Right renal pelvis (tissue), 4 donors: ENCODE measurements around the gene ABCA3. TPM values are rescaled to one million over a fixed set of nuclear protein-coding genes. Genes with fewer than 3 reads are reported as not detected.

Experiments used
- polyA plus RNA-seq, 4 donors: library from polyadenylated mRNA; unstranded; fragments of 120-200 nt; gene quantifications; one replicate each; pipeline ENCODE4 v1.2.1, GENCODE V29; 2013; ENCODE audit not compliant: insufficient read length in 4 of 4

ABCA3 gene
- polyA plus RNA-seq, 4 donors, result 5.2 to 6.7 (median 5.7) TPM

Other genes with a start within 250 kb of the ABCA3 start
- 100 to 1,000 TPM in 1 of 4 donors, 10 to 100 TPM in 3; 55.0 to 101 (median 69.2) TPM for gene PKD1, start 204.8 kb downstream of the ABCA3 start, polyA plus RNA-seq
- gene RAB26, start 192.1 kb downstream of the ABCA3 start, polyA plus RNA-seq, result 1 to 10 TPM; 2.0 to 3.5 (median 2.4) TPM
- 10 to 100 TPM; 53.7 to 63.4 (median 57.5) TPM for gene TRAF7, start 184.9 kb downstream of the ABCA3 start, polyA plus RNA-seq
- 1 to 10 TPM; 1.2 to 3.1 (median 1.4) TPM for gene CASKIN1, start 144.1 kb downstream of the ABCA3 start, polyA plus RNA-seq
- gene MLST8, start 135.3 kb downstream of the ABCA3 start, polyA plus RNA-seq, result 10 to 100 TPM; 43.9 to 49.5 (median 46.3) TPM
- 1 to 10 TPM; 4.1 to 9.2 (median 5.4) TPM for gene BRICD5, start 129.9 kb downstream of the ABCA3 start, polyA plus RNA-seq
- 10 to 100 TPM; 12.7 to 15.5 (median 14.1) TPM for gene PGP, start 125.9 kb downstream of the ABCA3 start, polyA plus RNA-seq
- 10 to 100 TPM; 15.9 to 25.4 (median 16.8) TPM for gene E4F1, start 117.1 kb downstream of the ABCA3 start, polyA plus RNA-seq
- 1 to 10 TPM in 2 of 4 donors, under 1 TPM in 2; 0.86 to 1.8 (median 0.95) TPM for gene DNASE1L2, start 104.3 kb downstream of the ABCA3 start, polyA plus RNA-seq
- gene ECI1, start 89.1 kb downstream of the ABCA3 start, polyA plus RNA-seq, result 100 to 1,000 TPM in 1 of 4 donors, 10 to 100 TPM in 3; 57.6 to 101 (median 69.3) TPM
- gene RNPS1, start 72.6 kb downstream of the ABCA3 start, polyA plus RNA-seq, result 100 to 1,000 TPM; 184 to 221 (median 195) TPM
- gene CCNF, start 88.7 kb upstream of the ABCA3 start, polyA plus RNA-seq, result 10 to 100 TPM in 2 of 4 donors, 1 to 10 TPM in 2; 9.5 to 11.3 (median 10.1) TPM
- gene TEDC2, start 119.4 kb upstream of the ABCA3 start, polyA plus RNA-seq, result 10 to 100 TPM in 1 of 4 donors, 1 to 10 TPM in 3; 8.0 to 13.8 (median 9.1) TPM
- gene NTN3, start 130.6 kb upstream of the ABCA3 start, polyA plus RNA-seq, result 1 to 10 TPM; 2.0 to 3.6 (median 2.5) TPM
- 10 to 100 TPM; 15.8 to 20.3 (median 17.9) TPM for gene TBC1D24, start 134.4 kb upstream of the ABCA3 start, polyA plus RNA-seq
- gene ATP6V0C, start 173.2 kb upstream of the ABCA3 start, polyA plus RNA-seq, result 100 to 1,000 TPM; 186 to 294 (median 199) TPM
- 10 to 100 TPM; 19.7 to 33.1 (median 27.1) TPM for gene AMDHD2, start 179.6 kb upstream of the ABCA3 start, polyA plus RNA-seq
- gene CEMP1, start 190.7 kb upstream of the ABCA3 start, polyA plus RNA-seq, result 10 to 100 TPM in 1 of 4 donors, 1 to 10 TPM in 2, not detected in 1; 4.5 to 10.7 (median 7.8) TPM
- 10 to 100 TPM; 45.7 to 57.3 (median 54.3) TPM for gene PDPK1, start 197.3 kb upstream of the ABCA3 start, polyA plus RNA-seq